Measurements from ENCODE around the gene SIGLECL1.

SIGLECL1 gene

GRCh38 chr19:51295382-51296126 is 44.7 kb downstream of the SIGLECL1 start:
- no peak for DNase-seq (ENCODE audit: low read depth)

- no peak for DNase-seq (ENCODE audit: low read depth)
These were observed 45.6 kb downstream of the SIGLECL1 start for GRCh38 chr19:51296336-51297093.

- DNase-seq (ENCODE audit: low read depth) = no peak
These were observed 46.5 kb downstream of the SIGLECL1 start for GRCh38 chr19:51297406-51297805.

DNA sequence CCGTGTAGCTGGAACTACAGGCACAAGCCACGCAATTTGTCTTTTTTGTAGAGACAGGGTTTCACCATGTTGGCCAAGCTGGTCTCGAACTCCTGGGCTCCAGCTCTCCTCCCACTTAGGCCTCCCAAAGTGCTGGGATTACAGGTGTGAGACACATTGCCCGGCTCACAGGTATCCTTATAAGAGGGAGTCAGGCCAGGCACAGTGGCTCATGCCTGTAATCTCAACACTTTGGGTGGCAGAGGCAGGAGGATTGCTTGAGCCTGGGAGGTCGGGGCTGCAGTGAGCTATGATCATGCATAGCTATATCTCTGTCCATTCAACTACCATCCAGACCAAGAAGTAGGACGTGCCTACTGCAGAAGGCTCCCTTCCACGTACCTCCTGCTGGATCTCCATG is 50.4 kb downstream of the SIGLECL1 start:
- DNase-seq (ENCODE audit: low read depth) = no peak

DNA sequence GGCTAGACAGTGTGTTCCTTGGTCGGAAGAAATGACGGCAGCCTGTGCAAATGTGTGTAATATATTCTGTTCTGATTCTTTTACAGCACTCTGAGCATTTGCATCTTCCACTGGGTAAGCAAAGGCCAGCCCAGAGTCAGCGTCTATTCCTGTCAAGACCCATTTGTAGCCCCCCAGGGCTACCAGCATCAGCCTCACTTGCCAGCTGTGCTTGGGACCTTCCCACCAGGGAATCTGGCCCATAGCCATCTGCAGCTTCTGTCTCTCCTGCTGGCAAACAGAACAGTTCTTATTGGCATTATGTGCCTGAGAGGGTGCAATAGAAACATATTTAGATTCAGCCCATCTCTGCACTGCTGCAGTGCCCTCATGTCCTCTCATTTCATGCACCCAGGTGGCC is 54.6 kb downstream of the SIGLECL1 start:
- no peak for DNase-seq (ENCODE audit: low read depth)

GRCh38 chr19:51311351-51312257 is 60.7 kb downstream of the SIGLECL1 start, which contains the start of gene IGLON5:
Gene IGLON5 (plus strand): TSS chr19:51311644. CDS start chr19:51311848, 204 bp downstream.
- DNase-seq (ENCODE audit: low read depth) = no peak

DNA sequence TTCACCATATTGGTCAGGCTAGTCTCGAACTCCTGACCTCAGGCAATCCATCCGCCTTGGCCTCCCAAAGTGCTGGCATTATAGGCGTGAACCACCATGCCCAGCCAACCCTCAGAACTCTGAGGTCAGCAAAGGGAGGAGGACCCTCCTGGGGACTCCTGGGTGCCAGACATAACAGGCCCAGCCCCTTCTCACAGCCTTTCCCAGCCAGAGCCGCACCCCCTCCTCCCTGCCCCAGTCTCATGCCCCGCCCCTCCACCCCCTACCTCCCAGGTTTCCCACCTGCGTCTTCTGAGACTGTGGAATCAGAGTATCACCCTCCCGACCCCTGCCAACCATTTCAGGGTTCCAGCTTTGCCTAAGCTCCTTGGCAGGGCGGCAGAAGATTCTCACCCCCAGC is 65.8 kb downstream of the SIGLECL1 start:
- DNase-seq (ENCODE audit: low read depth) = no peak

- DNase-seq (ENCODE audit: low read depth) = no peak
These were observed 66.5 kb downstream of the SIGLECL1 start for GRCh38 chr19:51317376-51317775.

DNA sequence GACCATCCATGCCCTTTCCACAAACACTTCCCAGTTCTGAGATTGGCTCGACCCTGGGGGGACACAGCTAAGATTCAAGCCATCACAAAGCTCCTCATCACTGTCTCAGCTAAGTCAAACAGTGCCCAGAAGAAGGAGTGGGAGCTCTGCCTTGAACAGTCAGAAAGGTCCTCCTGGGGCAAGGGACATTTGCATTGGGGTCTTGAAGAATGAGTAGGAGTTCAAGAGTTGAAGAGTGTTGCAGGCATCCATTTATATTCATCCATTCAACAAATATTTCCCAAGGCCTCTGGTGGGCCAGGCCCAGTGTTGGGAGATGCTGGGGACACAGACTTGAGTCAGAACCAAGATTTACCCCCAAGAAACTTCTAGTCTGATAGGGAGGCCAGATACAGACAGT is 67.1 kb downstream of the SIGLECL1 start:
- no peak for DNase-seq (ENCODE audit: low read depth)
